Measurements from ENCODE around the gene UROC1.

UROC1 gene

GRCh38 chr3:126517291-126517951 lies at the start of gene UROC1:
TSS of gene UROC1 (minus strand) at chr3:126517773. CDS start at chr3:126517719, 54 bp downstream.
- H3K27ac Mint-ChIP-seq, result no peak within 1 kb of the TSS
- peaks cover 2% of the 10 kb centered on the region for H3K4me1 Mint-ChIP-seq (ENCODE audit: low read depth)
- H3K4me3 Mint-ChIP-seq, result no peak within 1 kb of the TSS
- H3K36me3 Mint-ChIP-seq (ENCODE audit: low read depth), result no peaks in the 10 kb centered on the region
- no peaks in the 10 kb centered on the region for H3K9me3 Mint-ChIP-seq
- H3K27me3 Mint-ChIP-seq (ENCODE audit: low read depth), result peaks cover 5% of the 10 kb centered on the region

DNA sequence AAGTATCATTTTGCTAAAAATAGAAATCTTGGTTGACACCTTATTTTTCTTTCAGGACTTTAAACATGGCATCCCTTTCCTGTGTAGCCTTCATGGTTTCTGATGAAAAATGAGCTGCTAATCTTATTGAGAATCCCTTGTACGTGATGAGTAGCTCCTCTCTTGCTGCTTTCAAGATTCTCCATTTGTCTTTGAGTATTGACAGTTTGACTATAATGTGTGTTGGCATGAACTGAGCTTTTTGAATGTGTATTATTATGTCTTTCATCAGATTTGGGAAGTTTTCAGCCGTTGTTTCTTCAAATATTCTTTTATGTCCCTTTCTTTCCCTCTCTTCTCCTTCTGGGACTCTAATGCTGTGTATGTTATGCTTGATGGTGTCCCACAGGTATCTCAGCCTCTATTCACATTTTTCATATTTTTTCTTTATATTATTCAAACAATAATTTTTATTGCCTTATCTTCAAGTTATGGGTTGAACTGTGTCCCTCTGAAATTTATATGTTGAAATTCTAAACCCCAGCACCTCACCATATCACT lies 45.2 kb upstream of the UROC1 start:
- H3K36me3 Mint-ChIP-seq (ENCODE audit: low read depth), result no peaks in the 10 kb centered on the region
- no peak overlapping the region for H3K27ac Mint-ChIP-seq
- peaks cover 24% of the 10 kb centered on the region for H3K27me3 Mint-ChIP-seq (ENCODE audit: low read depth)
- no peak overlapping the region for H3K4me3 Mint-ChIP-seq
- H3K4me1 Mint-ChIP-seq (ENCODE audit: low read depth), result no peaks in the 10 kb centered on the region
- H3K9me3 Mint-ChIP-seq, result no peaks in the 10 kb centered on the region

DNA sequence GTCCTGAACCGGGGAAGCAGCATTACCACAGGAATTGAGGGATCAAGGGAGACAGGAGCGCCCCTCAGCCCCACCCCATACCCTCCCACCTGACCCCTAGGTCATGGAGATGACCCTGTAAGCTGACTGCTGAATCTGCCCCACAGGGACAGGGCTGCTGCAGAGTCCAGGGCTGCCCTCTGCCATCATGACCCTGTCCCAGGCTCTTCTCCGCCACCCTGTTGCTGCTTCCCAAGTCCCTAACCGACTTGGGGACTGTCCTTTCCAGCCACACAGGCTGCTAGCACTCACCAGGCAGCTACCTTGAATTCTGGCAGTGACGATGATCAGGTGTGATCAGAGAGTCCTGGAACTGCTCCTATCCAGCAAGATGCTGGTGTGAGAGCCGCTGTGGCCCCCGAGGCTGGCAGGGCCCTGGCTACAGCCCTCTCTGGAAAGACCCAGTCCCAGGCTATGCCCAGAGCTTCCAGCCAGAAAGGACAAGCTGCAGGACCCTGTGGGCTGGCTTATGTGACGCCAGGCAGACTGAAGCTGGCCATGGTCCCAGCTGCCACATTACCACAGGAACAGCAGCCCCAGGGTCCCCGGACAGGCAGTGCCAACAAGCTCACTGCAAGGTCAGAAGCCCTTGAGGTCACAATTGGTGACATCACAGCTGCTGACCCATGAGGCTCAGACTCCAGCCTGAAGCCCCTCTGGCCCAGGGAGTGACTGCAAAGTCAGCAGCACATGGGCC lies 40.9 kb upstream of the UROC1 start, which contains the start of gene C3orf22:
Gene C3orf22, minus strand, starts transcription at position 597 of the 736 bp plus-strand sequence. CDS start 5,542 bp downstream, outside the sequence.
- Mint-ChIP-seq H3K9me3 (no peaks in the 10 kb centered on the region), H3K27ac (no peak within 1 kb of the TSS), H3K4me1 (ENCODE audit: low read depth) (no peaks in the 10 kb centered on the region), H3K36me3 (ENCODE audit: low read depth) (no peaks in the 10 kb centered on the region), H3K27me3 (ENCODE audit: low read depth) (peaks cover 18% of the 10 kb centered on the region), H3K4me3 (no peak within 1 kb of the TSS)

DNA sequence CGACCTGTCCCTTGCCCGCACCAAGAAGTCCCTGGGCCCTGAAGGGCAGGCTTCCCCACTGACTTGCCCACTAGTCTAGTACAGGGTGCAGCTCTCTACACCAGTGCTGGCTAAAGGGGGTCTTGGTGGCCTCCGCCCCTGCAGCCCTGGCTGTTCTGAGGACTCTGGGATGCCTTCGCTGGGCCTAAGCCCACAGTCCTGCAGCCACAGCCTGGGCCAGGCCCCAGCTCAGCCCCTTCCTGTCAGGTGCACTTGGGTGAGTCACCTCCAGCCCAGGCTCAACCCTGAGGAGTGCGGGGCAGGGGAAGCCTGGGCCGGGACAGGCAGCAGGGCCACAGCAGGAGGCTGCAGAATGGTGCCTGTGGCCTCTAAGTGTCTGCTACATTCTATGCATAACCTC lies 40.2 kb upstream of the UROC1 start:
- H3K27me3 Mint-ChIP-seq (ENCODE audit: low read depth), result peaks cover 13% of the 10 kb centered on the region
- H3K4me3 Mint-ChIP-seq, result no peak overlapping the region
- no peaks in the 10 kb centered on the region for H3K9me3 Mint-ChIP-seq
- H3K4me1 Mint-ChIP-seq (ENCODE audit: low read depth), result no peaks in the 10 kb centered on the region
- no peak overlapping the region for H3K27ac Mint-ChIP-seq
- no peaks in the 10 kb centered on the region for H3K36me3 Mint-ChIP-seq (ENCODE audit: low read depth)

DNA sequence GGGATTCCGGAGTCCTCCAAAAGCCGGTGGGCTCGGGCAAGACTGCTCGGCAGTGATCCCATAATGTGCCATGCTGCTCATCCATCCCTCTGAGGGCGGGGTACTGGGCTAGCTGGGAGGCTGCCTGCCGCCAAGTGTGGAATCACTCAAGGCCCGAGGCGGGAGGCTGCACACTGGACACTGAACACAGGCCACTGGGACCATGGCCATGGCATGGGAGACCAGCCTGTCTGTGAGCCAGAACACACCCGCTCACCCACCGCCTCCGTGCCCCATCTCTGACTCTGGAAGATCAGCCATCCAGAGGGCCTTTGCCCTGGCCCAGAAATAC lies 39.8 kb upstream of the UROC1 start:
- Mint-ChIP-seq H3K4me1 (ENCODE audit: low read depth) (no peaks in the 10 kb centered on the region), H3K27me3 (ENCODE audit: low read depth) (peaks cover 11% of the 10 kb centered on the region), H3K4me3 (no peak overlapping the region), H3K36me3 (ENCODE audit: low read depth) (no peaks in the 10 kb centered on the region), H3K9me3 (no peaks in the 10 kb centered on the region), H3K27ac (no peak overlapping the region)

GRCh38 chr3:126556637-126557414 lies 39.3 kb upstream of the UROC1 start:
- Mint-ChIP-seq H3K9me3 (no peaks in the 10 kb centered on the region), H3K36me3 (ENCODE audit: low read depth) (no peaks in the 10 kb centered on the region), H3K27me3 (ENCODE audit: low read depth) (peaks cover 5% of the 10 kb centered on the region), H3K27ac (no peak overlapping the region), H3K4me3 (no peak overlapping the region), H3K4me1 (ENCODE audit: low read depth) (no peaks in the 10 kb centered on the region)

- H3K9me3 Mint-ChIP-seq, result no peaks in the 10 kb centered on the region
- no peaks in the 10 kb centered on the region for H3K4me1 Mint-ChIP-seq (ENCODE audit: low read depth)
- no peak overlapping the region for H3K27ac Mint-ChIP-seq
- no peaks in the 10 kb centered on the region for H3K27me3 Mint-ChIP-seq (ENCODE audit: low read depth)
- H3K36me3 Mint-ChIP-seq (ENCODE audit: low read depth), result no peaks in the 10 kb centered on the region
- no peak overlapping the region for H3K4me3 Mint-ChIP-seq
These were observed 38.4 kb upstream of the UROC1 start for GRCh38 chr3:126555795-126556636.

DNA sequence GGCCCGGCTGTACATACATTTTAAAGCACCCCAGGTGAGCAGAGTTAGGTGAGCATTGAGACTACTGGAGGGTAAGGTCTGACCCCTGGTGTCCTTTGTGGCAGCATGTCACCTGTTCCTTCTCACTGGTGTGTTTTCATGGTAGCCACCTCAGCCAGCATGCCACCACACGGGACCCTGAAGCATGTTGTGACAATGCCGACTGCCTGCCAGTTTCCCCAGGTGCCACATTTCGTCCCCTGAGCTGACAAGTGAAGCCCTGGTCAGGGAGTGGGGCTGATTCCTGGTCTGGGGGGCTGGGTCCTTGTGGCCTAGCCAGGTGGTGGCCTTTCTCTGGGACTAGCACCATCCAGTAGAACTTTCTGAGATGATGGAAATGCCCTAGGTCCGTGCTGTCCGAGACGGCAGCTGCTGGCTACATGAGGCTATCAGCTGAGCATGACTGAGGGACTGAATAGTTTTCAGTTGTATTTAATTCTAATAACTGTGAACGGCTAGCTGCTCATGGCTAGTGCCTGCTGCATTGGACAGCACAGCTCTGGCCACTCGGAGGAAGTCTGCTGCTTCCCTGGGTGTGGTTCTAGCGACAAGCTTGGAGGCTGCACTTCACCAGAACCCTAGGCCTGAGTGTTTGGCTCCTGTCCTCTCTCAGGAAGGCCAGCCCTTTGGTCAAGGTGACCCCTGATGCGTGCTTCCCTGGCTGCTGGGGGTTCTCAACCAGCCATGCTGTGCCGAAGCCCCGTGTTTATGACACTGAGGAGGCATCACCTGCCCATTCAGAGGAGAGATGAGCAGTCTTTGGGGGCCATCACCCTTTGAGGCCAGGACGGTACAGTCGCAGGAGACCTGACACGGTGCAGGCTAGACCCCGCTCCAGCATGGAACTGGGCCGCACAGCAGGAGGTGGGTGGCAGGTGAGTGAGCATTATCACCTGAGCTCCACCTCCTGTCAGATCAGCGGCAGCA lies 37.3 kb upstream of the UROC1 start:
- H3K4me3 Mint-ChIP-seq, result no peak overlapping the region
- H3K27me3 Mint-ChIP-seq (ENCODE audit: low read depth), result no peaks in the 10 kb centered on the region
- H3K36me3 Mint-ChIP-seq (ENCODE audit: low read depth), result no peaks in the 10 kb centered on the region
- no peaks in the 10 kb centered on the region for H3K9me3 Mint-ChIP-seq
- H3K27ac Mint-ChIP-seq, result no peak overlapping the region
- no peaks in the 10 kb centered on the region for H3K4me1 Mint-ChIP-seq (ENCODE audit: low read depth)

DNA sequence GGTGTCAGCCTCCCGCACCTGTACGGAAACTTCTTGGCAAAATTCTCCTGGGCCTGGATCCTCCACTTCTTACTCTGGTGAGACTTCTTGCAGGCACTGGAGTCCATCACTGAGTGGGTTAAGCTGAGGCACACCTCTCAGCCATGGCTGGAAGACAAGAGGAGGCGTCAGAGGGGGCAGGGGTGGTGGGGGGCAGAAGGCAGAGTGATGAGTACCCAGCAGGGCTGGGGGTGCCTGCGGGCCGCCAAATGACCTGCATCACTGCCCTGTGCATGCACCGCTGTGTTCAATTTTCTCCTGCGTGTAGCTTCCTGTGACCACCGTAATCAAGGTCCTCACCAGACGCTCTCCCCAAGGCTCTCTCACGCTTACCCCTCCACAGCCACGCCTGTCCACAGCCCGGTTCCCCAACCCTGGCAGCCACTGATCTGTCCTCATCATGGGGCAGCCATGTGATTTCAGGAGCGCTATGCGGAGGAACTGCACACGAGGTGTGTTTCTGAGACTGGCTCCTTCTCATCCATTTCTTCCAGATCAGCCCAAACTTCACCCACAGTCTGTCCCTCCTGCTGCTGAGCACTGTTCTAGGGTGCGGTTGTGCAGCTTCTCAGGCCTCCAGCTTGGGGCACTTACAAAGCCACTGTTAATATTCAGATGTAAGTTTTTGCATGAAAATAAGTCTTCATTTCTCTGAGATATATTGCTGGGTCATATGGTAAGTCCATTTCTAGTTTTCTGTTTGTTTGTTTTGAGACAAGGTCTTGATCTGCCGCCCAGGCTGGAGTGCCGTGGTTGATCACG lies 35.9 kb upstream of the UROC1 start:
- Mint-ChIP-seq H3K36me3 (ENCODE audit: low read depth) (no peaks in the 10 kb centered on the region), H3K27me3 (ENCODE audit: low read depth) (no peaks in the 10 kb centered on the region), H3K27ac (no peak overlapping the region), H3K4me3 (no peak overlapping the region), H3K9me3 (no peaks in the 10 kb centered on the region), H3K4me1 (ENCODE audit: low read depth) (peaks cover 5% of the 10 kb centered on the region)

DNA sequence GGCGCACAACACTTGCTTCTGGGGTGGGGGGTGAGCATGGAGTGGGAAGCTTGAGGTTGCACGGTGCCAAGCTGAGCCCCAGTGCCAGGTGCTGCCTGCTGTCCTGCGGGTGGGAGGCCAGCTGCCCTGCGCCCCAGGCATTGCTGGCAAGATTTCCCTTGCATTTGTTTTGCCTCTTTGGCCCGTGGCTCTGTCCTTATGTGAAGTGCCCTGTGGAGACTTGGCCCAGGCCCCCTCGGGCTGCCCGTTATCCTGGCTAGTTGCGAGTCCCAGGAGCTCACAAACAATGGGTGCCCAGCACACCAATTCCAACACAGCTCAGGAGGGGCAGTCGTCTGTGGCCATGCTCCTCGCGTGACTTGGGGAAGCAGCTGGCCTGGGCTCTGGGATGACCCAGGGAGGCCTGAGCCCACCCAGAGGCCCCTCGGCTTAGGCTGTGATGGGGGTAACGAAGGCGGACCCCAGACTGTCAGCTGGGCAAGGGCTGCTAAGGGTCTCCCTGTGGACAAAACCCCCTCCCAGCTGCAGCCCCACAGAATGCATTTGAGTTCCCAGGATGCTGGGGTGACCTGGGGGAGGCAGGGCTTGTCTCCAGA lies 35.2 kb upstream of the UROC1 start:
- no peak overlapping the region for H3K27ac Mint-ChIP-seq
- H3K27me3 Mint-ChIP-seq (ENCODE audit: low read depth), result no peaks in the 10 kb centered on the region
- H3K9me3 Mint-ChIP-seq, result no peaks in the 10 kb centered on the region
- H3K4me3 Mint-ChIP-seq, result no peak overlapping the region
- H3K4me1 Mint-ChIP-seq (ENCODE audit: low read depth), result peaks cover 5% of the 10 kb centered on the region
- no peaks in the 10 kb centered on the region for H3K36me3 Mint-ChIP-seq (ENCODE audit: low read depth)

GRCh38 chr3:126551839-126552687 lies 34.5 kb upstream of the UROC1 start:
- no peaks in the 10 kb centered on the region for H3K27me3 Mint-ChIP-seq (ENCODE audit: low read depth)
- peaks cover 5% of the 10 kb centered on the region for H3K4me1 Mint-ChIP-seq (ENCODE audit: low read depth)

More at GRCh38 chr3:126551839-126552687, 34.5 kb upstream of the UROC1 start:
- no peaks in the 10 kb centered on the region for H3K36me3 Mint-ChIP-seq (ENCODE audit: low read depth)
- H3K27ac Mint-ChIP-seq, result no peak overlapping the region
- H3K9me3 Mint-ChIP-seq, result no peaks in the 10 kb centered on the region
- H3K4me3 Mint-ChIP-seq, result no peak overlapping the region

Data from T-helper 1 cell treated with Interleukin-12 subunit alpha and Interleukin-12 subunit beta and Interleukin-4 antibody, amounts not matched to agents 30 μg/mL and 1 μg/mL, for 36 hours (primary cell).